Smooth muscle cell (in vitro differentiated cells): ENCODE results near the gene AQP11. TPM values are rescaled to one million over a fixed set of nuclear protein-coding genes. Genes with fewer than 3 reads are reported as not detected.

Source experiments
- DNase-seq: peaks from one replicate; lab custom pipeline; 2025; ENCODE audit not compliant: unreplicated experiment; lab: John Stamatoyannopoulos, UW
- H2AFZ ChIP-seq: fragments of 200-600 bp; sonication (generic); 2 replicates; pipeline ENCODE4 v1.6.0; 2016; ENCODE audit warnings: antibody characterized with exemption, low read depth, mild to moderate bottlenecking
- H3F3A ChIP-seq: fragments of 200-600 bp; sonication (generic); 2 replicates; pipeline ENCODE4 v1.6.0; 2017; ENCODE audit warnings: antibody characterized with exemption, low read depth
- H3K27ac ChIP-seq: fragments of 200-600 bp; sonication (generic); 2 replicates; pipeline ENCODE4 v1.5.1; 2016; ENCODE audit warnings: low read depth, mild to moderate bottlenecking
- H3K27me3 ChIP-seq: fragments of 200-600 bp; sonication (generic); 2 replicates; pipeline ENCODE4 v1.6.1; 2016; ENCODE audit warnings: low read depth, mild to moderate bottlenecking
- H3K36me3 ChIP-seq: fragments of 200-600 bp; sonication (generic); 2 replicates; pipeline ENCODE4 v1.5.1; 2016; ENCODE audit warnings: low read depth
- H3K4me1 ChIP-seq: fragments of 200-600 bp; sonication (generic); 2 replicates; pipeline ENCODE4 v1.5.1; 2016; ENCODE audit warnings: low read depth
- H3K4me2 ChIP-seq: fragments of 200-600 bp; sonication (generic); 2 replicates; pipeline ENCODE4 v1.6.0; 2016; ENCODE audit warnings: mild to moderate bottlenecking
- H3K4me3 ChIP-seq: fragments of 200-600 bp; sonication (generic); 2 replicates; pipeline ENCODE4 v1.5.1; 2016; ENCODE audit warnings: mild to moderate bottlenecking
- H3K79me2 ChIP-seq: fragments of 200-600 bp; sonication (generic); 2 replicates; pipeline ENCODE4 v1.6.0; 2016; ENCODE audit warnings: low read depth, mild to moderate bottlenecking
- H3K9ac ChIP-seq: fragments of 200-600 bp; sonication (generic); 2 replicates; pipeline ENCODE4 v1.6.0; 2016; ENCODE audit warnings: low read depth
- H3K9me3 ChIP-seq: fragments of 200-600 bp; sonication (generic); replicated peaks from 2 replicates; pipeline ENCODE4 v1.5.1; 2016; ENCODE audit warnings: low read depth
- H4K20me1 ChIP-seq: fragments of 200-600 bp; sonication (generic); 2 replicates; pipeline ENCODE4 v1.6.0; 2016; ENCODE audit warnings: low read depth
- WGBS: methylation state at CpG from one replicate; pipeline ENCODE4 v1.1.7; 2016; ENCODE audit warnings: low lambda C conversion rate; 5-methylcytosine and 5-hydroxymethylcytosine counted together
- polyA plus RNA-seq: library from polyadenylated mRNA; unstranded; fragments of >200 nt; fragmentation: Nextera tagmentation; extraction: Ambion mirVana; gene quantifications from 2 replicates; pipeline ENCODE4 v1.2.1, GENCODE V29; 2016
- total RNA-seq: library from RNA; depleted of rRNA; stranded (reverse); fragments of >200 nt; gene quantifications from 2 replicates; pipeline ENCODE4 v1.2.3, GENCODE V29; 2014
- TF ChIP-seq, protein P1 (sequence below): fragments of 200-600 bp; sonication (generic); IDR thresholded peaks from 2 replicates; pipeline ENCODE4 v1.5.1; 2017; ENCODE audit warnings: borderline replicate concordance, mild to moderate bottlenecking, antibody characterized with exemption; ENCODE audit not compliant: insufficient read depth, poor library complexity, severe bottlenecking

AQP11 gene
- total and polyA plus RNA-seq, 2 experiments from 2014 or later: 0.22 to 0.54 TPM

DNA sequence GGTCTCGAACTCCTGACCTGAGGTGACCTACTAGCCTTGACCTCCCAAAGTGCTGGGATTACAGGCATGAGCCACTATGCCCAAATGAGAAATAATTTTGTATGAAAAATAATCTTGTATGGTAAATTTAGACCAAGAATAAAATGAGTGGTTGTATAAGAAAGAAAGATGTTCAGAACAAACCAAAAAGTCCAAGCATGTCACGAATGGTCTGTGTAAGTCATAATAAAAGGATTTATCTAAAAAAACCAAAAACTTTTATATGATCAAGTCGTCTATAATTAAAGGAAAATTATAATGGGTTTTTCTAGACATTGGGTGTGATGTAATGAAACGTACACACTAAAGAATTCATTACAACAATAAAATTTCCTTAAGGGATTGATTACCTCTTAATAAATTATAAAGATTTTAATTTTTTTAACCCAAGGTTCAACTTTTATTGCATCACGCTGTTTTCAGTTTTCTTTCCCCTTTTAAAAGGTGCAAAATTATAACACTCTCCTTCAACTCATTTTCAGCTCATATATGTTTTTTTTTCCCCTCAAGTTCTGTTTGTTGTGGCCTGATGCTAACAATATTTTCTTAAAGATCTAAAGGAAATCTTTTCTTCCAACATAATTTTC, 8.9 kb upstream of the AQP11 start:
- no peak for DNase-seq

DNA sequence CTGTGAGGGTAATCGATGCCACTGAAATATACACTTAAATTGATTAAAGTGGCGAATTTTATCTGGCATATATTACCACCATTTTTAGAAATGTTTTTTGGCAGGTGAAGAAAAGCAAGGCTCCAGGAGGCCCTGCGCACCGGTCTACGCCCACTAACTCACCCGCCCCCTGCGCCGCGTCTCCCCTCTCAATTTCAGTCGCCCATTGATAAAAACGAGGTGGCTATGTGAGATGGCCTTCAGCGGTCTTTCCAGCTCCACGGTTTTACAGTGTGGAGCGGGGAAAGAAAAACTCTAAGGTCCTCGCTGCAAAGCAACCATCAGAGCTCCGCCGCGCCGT, 602 bp upstream of the AQP11 start:
- H2AFZ ChIP-seq: peak overlapping the region; percentile 90
- no peaks in the 10 kb centered on the region for H3K79me2 ChIP-seq
- DNase-seq: no peak
- peaks cover 5% of the 10 kb centered on the region for H3K4me1 ChIP-seq
- H3K4me2 ChIP-seq: peak overlapping the region; percentile 97
- H3K27me3 ChIP-seq: no peaks in the 10 kb centered on the region
- H3K36me3 ChIP-seq: no peaks in the 10 kb centered on the region
- H3K27ac ChIP-seq: no peak overlapping the region
- TF ChIP-seq, protein P1, sequence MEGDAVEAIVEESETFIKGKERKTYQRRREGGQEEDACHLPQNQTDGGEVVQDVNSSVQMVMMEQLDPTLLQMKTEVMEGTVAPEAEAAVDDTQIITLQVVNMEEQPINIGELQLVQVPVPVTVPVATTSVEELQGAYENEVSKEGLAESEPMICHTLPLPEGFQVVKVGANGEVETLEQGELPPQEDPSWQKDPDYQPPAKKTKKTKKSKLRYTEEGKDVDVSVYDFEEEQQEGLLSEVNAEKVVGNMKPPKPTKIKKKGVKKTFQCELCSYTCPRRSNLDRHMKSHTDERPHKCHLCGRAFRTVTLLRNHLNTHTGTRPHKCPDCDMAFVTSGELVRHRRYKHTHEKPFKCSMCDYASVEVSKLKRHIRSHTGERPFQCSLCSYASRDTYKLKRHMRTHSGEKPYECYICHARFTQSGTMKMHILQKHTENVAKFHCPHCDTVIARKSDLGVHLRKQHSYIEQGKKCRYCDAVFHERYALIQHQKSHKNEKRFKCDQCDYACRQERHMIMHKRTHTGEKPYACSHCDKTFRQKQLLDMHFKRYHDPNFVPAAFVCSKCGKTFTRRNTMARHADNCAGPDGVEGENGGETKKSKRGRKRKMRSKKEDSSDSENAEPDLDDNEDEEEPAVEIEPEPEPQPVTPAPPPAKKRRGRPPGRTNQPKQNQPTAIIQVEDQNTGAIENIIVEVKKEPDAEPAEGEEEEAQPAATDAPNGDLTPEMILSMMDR: no peak
- peak overlapping the region; percentile 45 for H3K9ac ChIP-seq
- no peaks in the 10 kb centered on the region for H4K20me1 ChIP-seq
- peak overlapping the region; percentile 65 for H3K4me3 ChIP-seq
- WGBS: 7% methylated on average over 19 of the region's 19 CpGs
- H3F3A ChIP-seq: no peaks in the 10 kb centered on the region
- H3K9me3 ChIP-seq: no peaks in the 10 kb centered on the region

More for the DNA sequence above, 8.9 kb upstream of the AQP11 start:
- Histone ChIP-seq H3K4me2 (no peak overlapping the region), H3K9ac (no peak overlapping the region), H3K4me3 (no peak overlapping the region), H3K4me1 (no peaks in the 10 kb centered on the region), H3K27me3 (no peaks in the 10 kb centered on the region), H3K9me3 (peaks cover 10% of the 10 kb centered on the region), H3K27ac (no peak overlapping the region), H4K20me1 (no peaks in the 10 kb centered on the region), H3K79me2 (no peaks in the 10 kb centered on the region), H2AFZ (no peak overlapping the region), H3K36me3 (no peaks in the 10 kb centered on the region), H3F3A (no peaks in the 10 kb centered on the region)
- WGBS: 73% methylated on average over 5 of the region's 5 CpGs
- TF ChIP-seq, protein P1: no peak

DNA sequence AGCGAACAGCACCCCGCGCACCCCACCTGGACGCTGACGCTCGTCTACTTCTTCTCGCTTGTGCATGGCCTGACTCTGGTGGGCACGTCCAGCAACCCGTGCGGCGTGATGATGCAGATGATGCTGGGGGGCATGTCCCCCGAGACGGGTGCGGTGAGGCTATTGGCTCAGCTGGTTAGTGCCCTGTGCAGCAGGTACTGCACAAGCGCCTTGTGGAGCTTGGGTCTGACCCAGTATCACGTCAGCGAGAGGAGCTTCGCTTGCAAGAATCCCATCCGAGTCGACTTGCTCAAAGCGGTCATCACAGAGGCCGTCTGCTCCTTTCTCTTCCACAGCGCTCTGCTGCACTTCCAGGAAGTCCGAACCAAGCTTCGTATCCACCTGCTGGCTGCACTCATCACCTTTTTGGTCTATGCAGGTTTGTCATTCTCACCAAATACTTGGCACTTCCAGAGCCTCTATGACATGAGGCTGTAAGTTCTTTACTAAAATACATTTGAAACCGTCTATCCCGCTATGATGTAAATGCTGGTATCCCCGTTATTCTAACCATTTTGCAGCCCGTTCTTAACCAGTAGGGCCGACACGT, 535 bp downstream of the AQP11 start:
- WGBS: 11% methylated on average over 31 of the region's 31 CpGs
- Histone ChIP-seq H3K36me3 (no peaks in the 10 kb centered on the region), H3K27me3 (no peaks in the 10 kb centered on the region), H3F3A (no peaks in the 10 kb centered on the region), H4K20me1 (no peaks in the 10 kb centered on the region), H3K9me3 (no peaks in the 10 kb centered on the region), H3K4me3 (peak overlapping the region; percentile 65), H2AFZ (peak overlapping the region; percentile 90), H3K9ac (no peak overlapping the region), H3K4me1 (peaks cover 5% of the 10 kb centered on the region), H3K79me2 (no peaks in the 10 kb centered on the region), H3K27ac (no peak overlapping the region), H3K4me2 (peak overlapping the region; percentile 97)
- no peak for DNase-seq
- TF ChIP-seq, protein P1: no peak

DNA sequence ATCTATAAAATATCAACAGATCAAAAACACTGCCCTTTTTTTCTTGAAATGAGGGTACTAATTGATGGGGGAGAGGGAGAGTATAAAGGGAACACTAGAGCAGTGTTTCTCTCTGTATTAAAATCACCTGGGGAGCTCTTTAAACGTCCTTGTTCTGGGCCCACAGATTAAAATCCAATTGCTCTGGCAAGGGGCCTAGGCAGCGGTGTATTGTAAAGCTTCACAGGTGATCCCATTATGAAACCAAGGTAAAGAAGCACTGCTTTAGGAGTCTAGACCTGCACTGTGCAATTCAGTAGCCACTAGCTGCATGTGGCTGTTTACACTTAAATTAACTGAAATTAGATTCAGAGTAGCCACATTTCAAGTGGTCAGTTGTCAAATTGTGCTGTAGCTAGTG, 3.0 kb downstream of the AQP11 start:
- 87% methylated on average over 2 of the region's 2 CpGs for WGBS
- DNase-seq: no peak
- Histone ChIP-seq H3K27me3 (no peaks in the 10 kb centered on the region), H3K4me1 (peaks cover 5% of the 10 kb centered on the region), H3F3A (no peaks in the 10 kb centered on the region), H3K4me3 (no peak overlapping the region), H3K36me3 (no peaks in the 10 kb centered on the region), H4K20me1 (no peaks in the 10 kb centered on the region), H3K79me2 (no peaks in the 10 kb centered on the region), H3K27ac (no peak overlapping the region), H3K9ac (no peak overlapping the region), H3K9me3 (no peaks in the 10 kb centered on the region), H3K4me2 (no peak overlapping the region), H2AFZ (no peak overlapping the region)
- TF ChIP-seq, protein P1: no peak
